ENCODE results near the gene TGFB2. TPM values are rescaled to one million over a fixed set of nuclear protein-coding genes. Genes with fewer than 3 reads are reported as not detected.

TGFB2 gene
- polyA plus RNA-seq, 1 donor (not counting 4 experiments of a cell fraction or from before 2014, with no cell fraction given), result 21.5 TPM

GRCh38 chr1:218478336-218478735 is 133.2 kb downstream of the TGFB2 start:
- FAIRE-seq (peak; percentile 39), DNase-seq (ENCODE audit: low read depth, low spot score) (no peak)
- no peak overlapping the region for H3K4me2 ChIP-seq (ENCODE audit: control insufficient read depth, extremely low read depth, insufficient read depth, low read depth, low read length)
- H3K36me3 ChIP-seq (ENCODE audit: control insufficient read depth in 2 of 2, extremely low read depth in 1 of 2, insufficient read depth in 2 of 2, low read length in 2 of 2), result no peaks in the 10 kb centered on the region
- H3K4me3 ChIP-seq (ENCODE audit: control insufficient read depth in 2 of 3, extremely low read depth in 1 of 3, insufficient read depth in 2 of 3, low read depth in 1 of 3, low read length in 3 of 3), result no peak overlapping the region
- no peaks in the 10 kb centered on the region for H4K20me1 ChIP-seq (ENCODE audit: control insufficient read depth, extremely low read depth, insufficient read depth, low read length)
- TF ChIP-seq CTCF (optimal IDR thresholded peaks at IDR 0.05 in 1 of 3, IDR thresholded peaks at IDR 0.05 in 1 of 3, conservative IDR thresholded peaks at IDR 0.05 in 1 of 3; ENCODE audit: extremely low read depth in 1 of 3, insufficient read depth in 2 of 3, low read length in 3 of 3) (no peak), EZH2 (IDR thresholded peaks at IDR 0.05; ENCODE audit: low read length) (no peak)
- no peak overlapping the region for H2AFZ ChIP-seq (ENCODE audit: control insufficient read depth, low read length)
- H3K27ac ChIP-seq (ENCODE audit: control insufficient read depth, insufficient read depth, low read length), result no peak overlapping the region
- no peaks in the 10 kb centered on the region for H3K9me1 ChIP-seq (ENCODE audit: control insufficient read depth, extremely low read depth, insufficient read depth, low read length)
- H3K79me2 ChIP-seq (ENCODE audit: control insufficient read depth, insufficient read depth, low read length), result no peaks in the 10 kb centered on the region
- no peaks in the 10 kb centered on the region for H3K9me3 ChIP-seq (ENCODE audit: control insufficient read depth, low read depth, low read length)
- peaks cover 56% of the 10 kb centered on the region for H3K4me1 ChIP-seq (ENCODE audit: control insufficient read depth, extremely low read depth, insufficient read depth, low read length)
- dilution Hi-C loops (cut with MboI; ENCODE audit: extremely low pct_ligation_motif_present, low sequenced_read_pairs), result no loop called here
- no peak overlapping the region for H3K9ac ChIP-seq (ENCODE audit: control insufficient read depth, extremely low read depth, insufficient read depth, low read length)
- no peaks in the 10 kb centered on the region for H3K27me3 ChIP-seq (ENCODE audit: control insufficient read depth, extremely low read depth, insufficient read depth, low read length)

GRCh38 chr1:218479436-218480115 is 134.4 kb downstream of the TGFB2 start:
- Histone ChIP-seq H3K27ac (ENCODE audit: control insufficient read depth, insufficient read depth, low read length) (peak overlapping the region; percentile 74), H3K9ac (ENCODE audit: control insufficient read depth, extremely low read depth, insufficient read depth, low read length) (peak overlapping the region; percentile 54), H3K79me2 (ENCODE audit: control insufficient read depth, insufficient read depth, low read length) (no peaks in the 10 kb centered on the region), H3K36me3 (ENCODE audit: control insufficient read depth in 2 of 2, extremely low read depth in 1 of 2, insufficient read depth in 2 of 2, low read length in 2 of 2) (no peaks in the 10 kb centered on the region), H3K9me3 (ENCODE audit: control insufficient read depth, low read depth, low read length) (no peaks in the 10 kb centered on the region), H3K4me1 (ENCODE audit: control insufficient read depth, extremely low read depth, insufficient read depth, low read length) (peaks cover 56% of the 10 kb centered on the region), H2AFZ (ENCODE audit: control insufficient read depth, low read length) (no peak overlapping the region), H4K20me1 (ENCODE audit: control insufficient read depth, extremely low read depth, insufficient read depth, low read length) (no peaks in the 10 kb centered on the region), H3K4me3 (ENCODE audit: control insufficient read depth in 2 of 3, extremely low read depth in 1 of 3, insufficient read depth in 2 of 3, low read depth in 1 of 3, low read length in 3 of 3) (peak overlapping the region in 1 of 3 experiments; percentile 21), H3K4me2 (ENCODE audit: control insufficient read depth, extremely low read depth, insufficient read depth, low read depth, low read length) (peak overlapping the region; percentile 49), H3K27me3 (ENCODE audit: control insufficient read depth, extremely low read depth, insufficient read depth, low read length) (no peaks in the 10 kb centered on the region), H3K9me1 (ENCODE audit: control insufficient read depth, extremely low read depth, insufficient read depth, low read length) (no peaks in the 10 kb centered on the region)
- TF ChIP-seq EZH2 (IDR thresholded peaks at IDR 0.05; ENCODE audit: low read length) (no peak), CTCF (optimal IDR thresholded peaks at IDR 0.05 in 1 of 3, IDR thresholded peaks at IDR 0.05 in 1 of 3, conservative IDR thresholded peaks at IDR 0.05 in 1 of 3; ENCODE audit: extremely low read depth in 1 of 3, insufficient read depth in 2 of 3, low read length in 3 of 3) (no peak)
- dilution Hi-C loops (cut with MboI; ENCODE audit: extremely low pct_ligation_motif_present, low sequenced_read_pairs), result no loop called here
- FAIRE-seq (peak; percentile 58), DNase-seq (ENCODE audit: low read depth, low spot score) (no peak)

Data from keratinocyte (primary cell).